Measurements from ENCODE around the gene ZMYND15. TPM values are rescaled to one million over a fixed set of nuclear protein-coding genes. Genes with fewer than 3 reads are reported as not detected.
"Not testable (repeated sequence)": the region's sequence is repeated elsewhere in the genome, so short reads cannot be mapped to it uniquely, and the experiment has no call there.

Gene ZMYND15
- total RNA-seq, 1 donor from 2014 or later, result not detected

DNA sequence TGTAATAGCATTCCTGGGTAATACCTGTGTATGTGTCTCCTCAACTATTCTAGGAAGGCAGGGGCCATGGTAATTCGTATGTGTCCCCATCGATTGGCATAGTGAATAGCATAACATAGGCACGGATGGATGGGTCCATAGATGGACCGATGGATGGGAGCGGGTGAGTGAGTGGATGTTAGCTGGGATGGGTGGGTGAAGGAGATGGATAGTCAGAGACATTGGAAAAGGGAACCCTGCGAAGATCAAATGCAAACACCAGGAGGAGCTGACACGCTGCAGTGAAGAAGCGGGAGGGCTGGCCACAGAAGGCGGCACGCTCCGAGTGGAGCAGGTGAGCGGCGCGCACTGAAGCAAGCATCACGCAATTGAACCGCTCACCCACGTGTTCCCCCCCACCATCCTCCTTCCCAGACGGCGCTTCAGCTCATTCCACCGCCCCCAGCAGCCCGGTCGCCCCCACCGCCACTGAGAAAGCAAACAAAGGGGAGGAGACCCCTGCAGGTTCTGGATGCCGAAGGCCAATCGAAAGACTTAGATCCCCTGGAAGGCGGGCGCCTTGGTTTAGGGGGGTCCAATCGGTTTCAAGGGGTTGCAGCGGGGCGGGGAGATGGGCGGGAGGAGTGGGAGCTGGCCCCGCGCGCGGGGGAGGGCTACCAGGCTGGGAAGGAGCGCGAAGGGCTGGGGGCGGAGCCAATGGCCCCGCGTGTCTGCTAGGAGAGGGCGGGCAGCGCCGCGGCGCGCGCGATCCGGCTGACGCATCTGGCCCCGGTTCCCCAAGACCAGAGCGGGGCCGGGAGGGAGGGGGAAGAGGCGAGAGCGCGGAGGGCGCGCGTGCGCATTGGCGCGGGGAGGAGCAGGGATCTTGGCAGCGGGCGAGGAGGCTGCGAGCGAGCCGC lies 29.6 kb upstream of the ZMYND15 start, which contains the start of gene ARRB2:
TSS of gene ARRB2 (plus strand) at position 839 of the 899 bp plus-strand sequence. CDS start 90 bp downstream, outside the sequence.
- intact Hi-C loops (cut with DNase I), result loop anchor here (1.0 to 5.0 kb wide), 3 partner anchors 21 to 177 kb away; partner anchors contain the start of gene MED11
- DNase-seq (ENCODE audit: low spot score in 2 of 2), result peak; percentile 97 to 99
- Histone ChIP-seq H3K9me3 (no peaks in the 10 kb centered on the region), H3K36me3 (no peaks in the 10 kb centered on the region), H3K4me3 (peak within 1 kb of the TSS; percentile 52 to 77), H3K27me3 (no peaks in the 10 kb centered on the region), H3K4me1 (peaks cover 0 to 5% of the 10 kb centered on the region in 2 donors), H3K27ac (peak within 1 kb of the TSS; percentile 67 to 75)
- TF ChIP-seq, protein P1, sequence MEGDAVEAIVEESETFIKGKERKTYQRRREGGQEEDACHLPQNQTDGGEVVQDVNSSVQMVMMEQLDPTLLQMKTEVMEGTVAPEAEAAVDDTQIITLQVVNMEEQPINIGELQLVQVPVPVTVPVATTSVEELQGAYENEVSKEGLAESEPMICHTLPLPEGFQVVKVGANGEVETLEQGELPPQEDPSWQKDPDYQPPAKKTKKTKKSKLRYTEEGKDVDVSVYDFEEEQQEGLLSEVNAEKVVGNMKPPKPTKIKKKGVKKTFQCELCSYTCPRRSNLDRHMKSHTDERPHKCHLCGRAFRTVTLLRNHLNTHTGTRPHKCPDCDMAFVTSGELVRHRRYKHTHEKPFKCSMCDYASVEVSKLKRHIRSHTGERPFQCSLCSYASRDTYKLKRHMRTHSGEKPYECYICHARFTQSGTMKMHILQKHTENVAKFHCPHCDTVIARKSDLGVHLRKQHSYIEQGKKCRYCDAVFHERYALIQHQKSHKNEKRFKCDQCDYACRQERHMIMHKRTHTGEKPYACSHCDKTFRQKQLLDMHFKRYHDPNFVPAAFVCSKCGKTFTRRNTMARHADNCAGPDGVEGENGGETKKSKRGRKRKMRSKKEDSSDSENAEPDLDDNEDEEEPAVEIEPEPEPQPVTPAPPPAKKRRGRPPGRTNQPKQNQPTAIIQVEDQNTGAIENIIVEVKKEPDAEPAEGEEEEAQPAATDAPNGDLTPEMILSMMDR (IDR thresholded peaks at IDR 0.05), result peak; percentile 40 to 84 (median 62)

DNA sequence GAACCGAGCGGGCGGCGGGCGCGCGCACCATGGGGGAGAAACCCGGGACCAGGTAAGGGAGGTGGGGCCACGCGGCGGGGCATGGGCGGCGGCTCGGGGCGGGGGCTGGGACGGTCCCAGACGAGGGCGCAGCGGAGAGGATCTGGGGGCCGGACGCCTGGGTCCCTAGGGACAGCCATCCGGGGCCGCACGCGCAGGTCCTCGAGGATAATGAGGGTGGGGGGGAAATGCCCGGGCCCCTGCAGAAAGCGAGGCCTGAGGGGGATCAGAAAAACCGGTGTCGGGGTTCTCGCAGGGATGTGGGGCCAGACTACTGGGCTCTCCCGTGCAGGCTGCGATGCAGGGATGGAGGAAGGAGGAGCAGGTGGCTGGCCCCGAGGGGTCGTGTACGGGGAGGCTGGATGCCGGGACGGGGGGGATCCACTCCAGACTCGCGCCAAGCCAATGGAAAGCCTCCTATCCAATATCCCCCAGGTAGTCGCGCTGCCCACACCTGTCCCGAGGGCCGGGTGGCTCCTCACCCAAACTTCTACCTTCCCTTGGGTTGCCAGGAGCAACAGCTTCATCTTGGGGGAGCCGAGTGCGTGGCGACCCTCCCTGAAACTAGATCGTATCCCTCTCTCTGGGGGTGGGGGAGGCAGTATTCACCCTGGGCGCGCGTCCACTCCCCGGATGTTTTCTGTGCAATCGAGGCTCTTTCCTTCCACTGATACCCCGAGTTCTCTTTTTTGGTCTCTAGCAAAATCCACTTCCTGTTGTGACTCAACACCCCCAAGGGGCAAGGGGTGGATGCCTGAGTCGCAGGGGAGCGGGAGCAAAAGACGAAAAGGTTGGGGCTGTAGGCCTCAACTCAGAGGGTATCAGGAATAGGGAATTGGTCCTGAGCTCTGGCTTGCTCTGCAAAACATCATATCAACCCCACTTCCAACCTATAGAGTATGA lies 28.7 kb upstream of the ZMYND15 start:
- TF ChIP-seq, protein P1 (IDR thresholded peaks at IDR 0.05), result no peak
- Histone ChIP-seq H3K4me1 (peaks cover 0 to 5% of the 10 kb centered on the region in 2 donors), H3K9me3 (no peaks in the 10 kb centered on the region), H3K27me3 (no peaks in the 10 kb centered on the region), H3K27ac (peak overlapping the region; percentile 67 to 75), H3K36me3 (no peaks in the 10 kb centered on the region), H3K4me3 (peak overlapping the region; percentile 52 to 77)
- intact Hi-C loops (cut with DNase I), result loop anchor here (1.0 to 5.0 kb wide), 3 partner anchors 20 to 176 kb away; partner anchors contain the start of gene MED11
- DNase-seq (ENCODE audit: low spot score in 2 of 2), result no peak

DNA sequence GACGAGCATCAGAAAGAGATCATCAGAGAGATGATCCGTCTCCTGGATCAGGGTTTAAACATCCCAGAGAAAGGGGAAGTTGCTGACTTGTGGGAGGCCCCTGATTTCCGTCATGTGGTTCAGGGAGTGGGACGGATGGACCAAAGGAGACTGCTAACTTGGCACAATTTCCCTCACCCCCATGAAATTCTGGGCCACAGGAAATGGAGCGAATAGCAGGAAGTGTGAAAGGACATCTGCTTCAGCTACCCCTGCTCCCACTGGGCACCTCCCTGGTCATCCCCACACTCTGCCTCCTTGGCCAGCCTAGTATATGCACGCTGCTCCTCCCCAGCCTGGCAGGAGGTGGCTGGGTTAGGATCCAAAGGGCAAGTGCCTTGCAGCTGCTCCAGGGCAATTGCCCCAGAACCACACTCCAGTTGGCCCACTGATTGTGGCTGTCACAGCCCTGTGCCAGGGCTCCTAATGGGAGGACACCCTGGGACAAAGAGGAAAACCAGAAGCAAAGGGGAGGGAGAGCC lies 27.9 kb upstream of the ZMYND15 start:
- peaks cover 0 to 4% of the 10 kb centered on the region in 2 donors for H3K36me3 ChIP-seq
- H3K9me3 ChIP-seq, result no peaks in the 10 kb centered on the region
- peak overlapping the region in 1 of 2 donors; percentile 12 for H3K27ac ChIP-seq
- H3K4me3 ChIP-seq, result peak overlapping the region in 1 of 2 donors; percentile 77
- intact Hi-C loops (cut with DNase I), result loop anchor here (5.0 kb wide), 1 partner anchor 176 kb away; no protein-coding TSS in a partner anchor
- TF ChIP-seq, protein P1 (IDR thresholded peaks at IDR 0.05), result no peak
- peak; percentile 26 to 76 for DNase-seq (ENCODE audit: low spot score in 2 of 2)
- peaks cover 0 to 5% of the 10 kb centered on the region in 2 donors for H3K4me1 ChIP-seq
- no peaks in the 10 kb centered on the region for H3K27me3 ChIP-seq

DNA sequence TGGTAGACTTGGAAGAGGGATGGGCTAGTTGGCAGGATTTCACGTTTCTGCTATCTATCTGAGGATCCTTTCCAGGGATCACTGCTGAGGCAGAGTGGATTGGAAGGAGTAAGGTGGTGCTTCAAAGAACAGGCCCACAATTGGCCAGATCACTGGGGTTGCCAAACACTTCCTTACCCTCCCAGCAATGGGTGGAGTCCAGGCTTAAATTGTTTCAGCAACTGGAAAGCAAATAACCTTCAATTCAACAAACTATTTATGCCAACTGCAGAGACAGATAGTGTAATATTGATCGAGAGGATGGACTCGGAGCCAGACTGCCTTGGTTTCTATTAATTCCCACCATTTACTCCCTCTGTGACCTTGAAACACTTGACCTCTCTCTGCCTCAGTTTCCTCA lies 27.1 kb upstream of the ZMYND15 start:
- no peaks in the 10 kb centered on the region for H3K9me3 ChIP-seq
- peak overlapping the region in 1 of 2 donors; percentile 77 for H3K4me3 ChIP-seq
- intact Hi-C loops (cut with DNase I), result loop anchor here (5.0 kb wide), 1 partner anchor 175 kb away; no protein-coding TSS in a partner anchor
- no peaks in the 10 kb centered on the region for H3K27me3 ChIP-seq
- TF ChIP-seq, protein P1 (IDR thresholded peaks at IDR 0.05), result no peak
- H3K4me1 ChIP-seq, result peaks cover 0 to 5% of the 10 kb centered on the region in 2 donors
- DNase-seq (ENCODE audit: low spot score in 2 of 2), result no peak
- peak overlapping the region in 1 of 2 donors; percentile 12 for H3K27ac ChIP-seq
- H3K36me3 ChIP-seq, result peaks cover 0 to 11% of the 10 kb centered on the region in 2 donors

DNA sequence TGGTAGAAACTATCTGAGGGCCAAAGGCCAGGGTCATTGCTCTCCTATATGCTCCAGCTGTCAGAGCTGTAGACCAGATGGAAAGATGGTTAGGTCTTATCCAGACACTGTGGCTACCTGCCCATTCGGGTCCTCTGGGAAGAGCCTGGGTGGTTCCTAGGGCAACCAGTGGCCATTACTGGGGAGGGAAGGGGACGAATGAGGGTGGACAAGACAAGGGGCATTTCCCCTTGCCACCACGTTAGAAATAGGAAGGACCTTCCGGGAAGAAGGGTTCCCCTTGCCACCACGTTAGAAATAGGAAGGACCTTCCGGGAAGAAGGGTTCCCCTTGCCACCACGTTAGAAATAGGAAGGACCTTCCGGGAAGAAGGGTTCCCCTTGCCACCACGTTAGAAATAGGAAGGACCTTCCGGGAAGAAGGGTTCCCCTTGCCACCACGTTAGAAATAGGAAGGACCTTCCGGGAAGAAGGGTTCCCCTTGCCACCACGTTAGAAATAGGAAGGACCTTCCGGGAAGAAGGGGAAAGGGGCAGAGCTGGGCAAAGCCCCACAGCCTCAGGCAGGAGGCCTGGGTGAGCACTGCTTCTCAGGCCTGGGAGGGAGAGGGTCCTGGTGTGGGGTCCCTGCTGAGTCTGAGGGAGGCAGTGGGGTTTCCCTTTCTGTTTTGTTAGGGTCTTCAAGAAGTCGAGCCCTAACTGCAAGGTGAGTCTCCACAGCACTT lies 25.1 kb upstream of the ZMYND15 start:
- not testable (repeated sequence) for H3K9me3 ChIP-seq; H3K4me3 ChIP-seq; H3K27ac ChIP-seq; DNase-seq (ENCODE audit: low spot score in 2 of 2); H3K4me1 ChIP-seq; H3K27me3 ChIP-seq
- H3K36me3 ChIP-seq, result peaks cover 0 to 25% of the 10 kb centered on the region in 2 donors
- intact Hi-C loops (cut with DNase I), result loop anchor here (5.0 kb wide), 1 partner anchor 173 kb away; no protein-coding TSS in a partner anchor
